K562 (cell line): Measurements from ENCODE around the gene KDM2B. TPM values are rescaled to one million over a fixed set of nuclear protein-coding genes. Genes with fewer than 3 reads are reported as not detected.

Experiments used
- ATAC-seq: fragments of 200-7000 bp; cut with Tn5 transposase; 3 replicates; pipeline ENCODE4 v1.9.1; 2020; ENCODE audit warnings: moderate library complexity
- BruUV-seq: library from RNA; stranded (reverse); fragments of 400-500 nt; replicated peaks from 2 replicates; lab custom pipeline; 2021; lab: Mats Ljungman, UMichigan
- CTCF ChIA-PET: fragments of 300-600 bp; formaldehyde crosslinking; extraction: SDS; loops from one replicate; lab custom pipeline; 2021; ENCODE audit warnings: low intra/inter-chr PET ratio; lab: Yijun Ruan, JAX
- POLR2A ChIA-PET: fragments of 300-600, 350-650 bp; sonication (Branson Sonifier 250); formaldehyde crosslinking; extraction: SDS; loops from one replicate; lab custom pipeline; 2021; ENCODE audit warnings: antibody characterized with exemption, inconsistent platforms; lab: Yijun Ruan, JAX
- DNase-seq, 4 experiments: peaks; one replicate each; pipeline versions ENCODE4 v3.0.0 to v3.0.0-alpha.2; 2011 to 2018; ENCODE audit warnings: low spot score in 3 of 4, mixed read lengths in 3 of 4; ENCODE audit errors: extremely low read depth in 1 of 4
- FAIRE-seq: peaks from 2 replicates; lab custom pipeline; 2011; peaks lifted over from hg19 to GRCh38; lab: Jason Lieb, UNC
- H2AFZ ChIP-seq: 2 replicates; pipeline ENCODE4 v1.6.0; 2011; ENCODE audit warnings: low read depth, low read length, control low read depth, inconsistent platforms
- H3K27ac ChIP-seq: fragments of 200-600 bp; 3 replicates; pipeline ENCODE4 v1.8.0; 2011; ENCODE audit warnings: low read depth, mild to moderate bottlenecking, control low read depth, inconsistent platforms, low read length, moderate library complexity, mixed read lengths; ENCODE audit errors: extremely low read depth
- H3K27me3 ChIP-seq, 2 experiments: fragments of 300-600 bp in 1 of 2; 2 replicates in 1 of 2; 3 replicates in 1 of 2; pipeline versions ENCODE4 v1.6.0 to v1.8.0; 2011; ENCODE audit warnings: inconsistent platforms in 2 of 2, low read length in 2 of 2, mild to moderate bottlenecking in 1 of 2, mixed read lengths in 1 of 2, moderate library complexity in 1 of 2; ENCODE audit not compliant: control insufficient read depth in 2 of 2, insufficient read depth in 2 of 2
- H3K36me3 ChIP-seq: fragments of 300-600 bp; 3 replicates; pipeline ENCODE4 v1.8.0; 2011; ENCODE audit warnings: mild to moderate bottlenecking, low read length, inconsistent platforms; ENCODE audit not compliant: control insufficient read depth, insufficient read depth
- H3K4me1 ChIP-seq, 2 experiments: fragments of 200-600 bp in 1 of 2; replicated peaks in 1 of 2; 2 replicates in 1 of 2; 3 replicates in 1 of 2; pipeline versions ENCODE4 v1.5.1 to v1.8.0; 2011; ENCODE audit warnings: inconsistent platforms in 2 of 2, low read length in 2 of 2, mild to moderate bottlenecking in 1 of 2, mixed read lengths in 1 of 2, moderate library complexity in 1 of 2; ENCODE audit not compliant: control insufficient read depth in 2 of 2, insufficient read depth in 2 of 2
- H3K4me2 ChIP-seq: 2 replicates; pipeline ENCODE4 v1.6.1; 2011; ENCODE audit warnings: low read length, control low read depth, inconsistent platforms, mixed read lengths; ENCODE audit not compliant: insufficient read depth
- H3K4me3 ChIP-seq: fragments of 200-600 bp; sonication (generic), shearing (Covaris generic); 2 replicates; pipeline ENCODE4 v1.5.1; 2016; ENCODE audit warnings: control low read depth, inconsistent platforms
- H3K79me2 ChIP-seq: fragments of 200-600 bp; 3 replicates; pipeline ENCODE4 v1.8.0; 2011; ENCODE audit warnings: low read length, inconsistent platforms; ENCODE audit not compliant: control insufficient read depth, insufficient read depth
- H3K9ac ChIP-seq, 2 experiments: 2 replicates each; pipeline versions ENCODE4 v1.6.0 to v1.6.1; 2011; ENCODE audit warnings: low read depth in 2 of 2, low read length in 2 of 2, control low read depth in 1 of 2, inconsistent platforms in 1 of 2, mild to moderate bottlenecking in 1 of 2, mixed read lengths in 1 of 2; ENCODE audit not compliant: insufficient read depth in 1 of 2
- H3K9me1 ChIP-seq: one replicate; pipeline ENCODE4 v1.6.0; 2011; ENCODE audit warnings: inconsistent platforms, mild to moderate bottlenecking, low read length, moderate library complexity; ENCODE audit not compliant: control insufficient read depth, insufficient read depth
- H3K9me3 ChIP-seq: replicated peaks from 2 replicates; pipeline ENCODE4 v1.5.1; 2011; ENCODE audit warnings: low read depth, low read length, inconsistent platforms; ENCODE audit not compliant: control insufficient read depth, insufficient read depth
- H4K20me1 ChIP-seq: replicated peaks from 2 replicates; pipeline ENCODE4 v1.6.1; 2011; ENCODE audit warnings: low read length, inconsistent platforms, mixed read lengths; ENCODE audit not compliant: control insufficient read depth, insufficient read depth
- EP300 ChIP-seq: IDR thresholded peaks from 2 replicates; pipeline ENCODE4 v1.6.1; 2012; ENCODE audit warnings: low read length, improper control_type of control experiment
- ETS2 ChIP-seq: IDR thresholded peaks from 2 replicates; pipeline ENCODE4 v1.6.1; 2016; ENCODE audit warnings: borderline replicate concordance, missing genetic modification characterization, mild to moderate bottlenecking, moderate library complexity, missing compliant biosample characterization; ENCODE audit not compliant: poor library complexity, severe bottlenecking
- HDAC6 ChIP-seq: IDR thresholded peaks from 2 replicates; pipeline ENCODE4 v1.6.1; 2012; ENCODE audit warnings: low read depth, mild to moderate bottlenecking, control low read depth, inconsistent platforms, low read length, moderate library complexity
- KHSRP ChIP-seq: fragments of 450-650 bp; IDR thresholded peaks from 2 replicates; pipeline ENCODE4 v1.6.1; 2017
- L3MBTL2 ChIP-seq: fragments of 450-650 bp; IDR thresholded peaks from 2 replicates; pipeline ENCODE4 v1.6.1; 2016; ENCODE audit warnings: mild to moderate bottlenecking, moderate library complexity
- PURB ChIP-seq: sonication (generic); formaldehyde crosslinking; IDR thresholded peaks from 2 replicates; pipeline ENCODE4 v1.9.0; 2021; ENCODE audit warnings: low read depth, mild to moderate bottlenecking, missing genetic modification reagents
- SMAD2 ChIP-seq: fragments of 150-350 bp; IDR thresholded peaks from 2 replicates; pipeline ENCODE4 v1.6.1; 2014; ENCODE audit warnings: low read depth, mild to moderate bottlenecking, low read length
- TAF15 ChIP-seq: fragments of 200-400 bp; formaldehyde crosslinking; IDR thresholded peaks from 2 replicates; pipeline ENCODE4 v1.6.1; 2017; ENCODE audit warnings: mild to moderate bottlenecking, low read depth, low read length, moderate library complexity
- ZNF766 ChIP-seq: fragments of 200-800 bp; sonication (Bioruptor generic); conservative IDR thresholded peaks from 2 replicates; pipeline ENCODE4 v1.6.1; 2016; ENCODE audit warnings: missing genetic modification characterization, missing compliant biosample characterization
- ZSCAN32 ChIP-seq: fragments of 450-650 bp; formaldehyde crosslinking; IDR thresholded peaks from 2 replicates; pipeline ENCODE4 v1.4.0; 2020; ENCODE audit warnings: mild to moderate bottlenecking, moderate library complexity
- WGBS: fragments of 100-300 bp; shearing (Covaris generic); methylation state at CpG from one replicate; pipeline ENCODE4 v1.1.6; 2016; ENCODE audit warnings: low coverage, mixed read lengths; ENCODE audit not compliant: insufficient coverage; ENCODE audit errors: missing lambda C conversion rate; 5-methylcytosine and 5-hydroxymethylcytosine counted together
- in situ Hi-C: fragments of 300-500 bp; cut with MboI; formaldehyde crosslinking; loops from 4 replicates; pipeline ENCODE4 v1.15.0; 2018; ENCODE audit warnings: inconsistent platforms, mixed read lengths
- intact Hi-C: fragments of 100-400 bp; cut with micrococcal nuclease; formaldehyde crosslinking; loops from 2 replicates; pipeline ENCODE4 v1.14.2; 2022
- polyA plus RNA-seq, 8 experiments: library from polyadenylated mRNA; depleted of rRNA in 4 of 8; stranded (reverse) in 5 of 8; unstranded in 3 of 8; fragments of >200 nt; fragmentation: Nextera tagmentation in 2 of 8; fragmentation: Illumina TruSeq in 1 of 8; extraction: Ambion mirVana in 2 of 8; extraction: Trizol in 1 of 8; gene quantifications; 2 replicates each; pipeline versions ENCODE4 v1.2.1 to v1.2.3, GENCODE V29; 2011 to 2014; ENCODE audit warnings: inconsistent platforms in 1 of 8, missing spikeins in 1 of 8
- total RNA-seq, 7 experiments: library from RNA; depleted of rRNA in 6 of 7; stranded (reverse); fragments of >200 nt in 6 of 7; fragmentation: Illumina TruSeq in 2 of 7; extraction: Trizol in 2 of 7; gene quantifications; 2 replicates each; pipeline versions ENCODE4 v1.2.1 to v1.2.3, GENCODE V29; 2011 to 2021; ENCODE audit warnings: low replicate concordance in 1 of 7
- TF ChIP-seq, protein P1 (sequence below): fragments of 450-650 bp; formaldehyde crosslinking; IDR thresholded peaks from 2 replicates; pipeline ENCODE4 v1.4.0; 2022; ENCODE audit warnings: missing genetic modification characterization
- TF ChIP-seq, protein P2 (sequence below): fragments of 250-450 bp; sonication (Bioruptor Pico); IDR thresholded peaks from 2 replicates; pipeline ENCODE4 v1.9.0; 2021; ENCODE audit warnings: mild to moderate bottlenecking, inconsistent platforms
- TF ChIP-seq, protein P3 (sequence below): fragments of 200-800 bp; sonication (Bioruptor generic); IDR thresholded peaks from 2 replicates; pipeline ENCODE4 v1.6.1; 2017; ENCODE audit warnings: missing genetic modification characterization, missing compliant biosample characterization
- TF ChIP-seq, protein P4 (sequence below): sonication (generic); formaldehyde crosslinking; IDR thresholded peaks from 2 replicates; pipeline ENCODE4 v1.8.0; 2022; ENCODE audit warnings: mild to moderate bottlenecking, missing genetic modification reagents
- TF ChIP-seq, protein P5 (sequence below): IDR thresholded peaks from 2 replicates; pipeline ENCODE4 v1.6.1; 2014; ENCODE audit warnings: antibody characterized with exemption

KDM2B gene
- total and polyA plus RNA-seq, 9 of the 15 experiments (the other 6 are each of a cell fraction or from before 2014, with no cell fraction given), result 7.4 to 50.5 (median 22.5) TPM

DNA sequence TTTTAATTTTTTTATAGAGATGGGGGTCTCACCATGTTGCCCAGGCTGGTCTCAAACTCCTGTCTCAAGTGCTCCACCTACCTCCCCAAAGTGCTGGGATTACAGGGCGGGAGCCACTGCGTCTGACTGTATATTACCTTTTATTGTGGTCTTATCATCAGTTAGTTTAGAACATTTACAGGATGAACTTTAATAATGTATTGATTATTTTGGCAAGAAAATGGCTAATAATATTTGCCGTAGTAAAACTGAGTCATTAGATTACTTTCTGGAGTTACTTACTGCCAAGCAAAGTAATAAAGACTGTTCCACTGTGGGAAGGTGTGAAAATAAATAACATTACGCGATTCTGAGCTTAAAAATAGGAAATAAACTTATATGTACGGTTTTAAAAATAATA, 21.9 kb upstream of the KDM2B start:
- BruUV-seq, result no TSS peak
- ChIA-PET POLR2A (interaction anchor here (0.7 kb wide), 1 partner anchor 67 kb away, joined by 3 read pairs; no protein-coding TSS in a partner anchor), CTCF (no interaction called here)
- Histone ChIP-seq H3K9me1 (no peaks in the 10 kb centered on the region), H2AFZ (no peak overlapping the region), H3K36me3 (no peaks in the 10 kb centered on the region), H3K27ac (no peak overlapping the region), H3K4me2 (no peak overlapping the region), H4K20me1 (no peaks in the 10 kb centered on the region), H3K4me3 (no peak overlapping the region), H3K79me2 (no peaks in the 10 kb centered on the region), H3K4me1 (peaks cover 0 to 6% of the 10 kb centered on the region in 2 experiments; a peak in 2 of 5 replicates), H3K9ac (no peak overlapping the region), H3K9me3 (no peaks in the 10 kb centered on the region), H3K27me3 (no peaks in the 10 kb centered on the region)
- intact Hi-C loops (no loop called here), in situ Hi-C loops (no loop called here)
- DNase-seq, result no peak
- FAIRE-seq, result no peak
- no peak for ATAC-seq
- TF ChIP-seq TAF15 (no peak), EP300 (no peak), L3MBTL2 (no peak), ETS2 (tag) (no peak), KHSRP (no peak), HDAC6 (no peak), ZNF766 (CRISPR knock-in tag) (no peak), SMAD2 (no peak), ZSCAN32 (CRISPR knock-in tag) (no peak), PURB (CRISPR knock-in tag) (no peak)
- TF ChIP-seq, protein P1, sequence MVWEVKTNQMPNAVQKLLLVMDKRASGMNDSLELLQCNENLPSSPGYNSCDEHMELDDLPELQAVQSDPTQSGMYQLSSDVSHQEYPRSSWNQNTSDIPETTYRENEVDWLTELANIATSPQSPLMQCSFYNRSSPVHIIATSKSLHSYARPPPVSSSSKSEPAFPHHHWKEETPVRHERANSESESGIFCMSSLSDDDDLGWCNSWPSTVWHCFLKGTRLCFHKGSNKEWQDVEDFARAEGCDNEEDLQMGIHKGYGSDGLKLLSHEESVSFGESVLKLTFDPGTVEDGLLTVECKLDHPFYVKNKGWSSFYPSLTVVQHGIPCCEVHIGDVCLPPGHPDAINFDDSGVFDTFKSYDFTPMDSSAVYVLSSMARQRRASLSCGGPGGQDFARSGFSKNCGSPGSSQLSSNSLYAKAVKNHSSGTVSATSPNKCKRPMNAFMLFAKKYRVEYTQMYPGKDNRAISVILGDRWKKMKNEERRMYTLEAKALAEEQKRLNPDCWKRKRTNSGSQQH, result no peak
- TF ChIP-seq, protein P2, sequence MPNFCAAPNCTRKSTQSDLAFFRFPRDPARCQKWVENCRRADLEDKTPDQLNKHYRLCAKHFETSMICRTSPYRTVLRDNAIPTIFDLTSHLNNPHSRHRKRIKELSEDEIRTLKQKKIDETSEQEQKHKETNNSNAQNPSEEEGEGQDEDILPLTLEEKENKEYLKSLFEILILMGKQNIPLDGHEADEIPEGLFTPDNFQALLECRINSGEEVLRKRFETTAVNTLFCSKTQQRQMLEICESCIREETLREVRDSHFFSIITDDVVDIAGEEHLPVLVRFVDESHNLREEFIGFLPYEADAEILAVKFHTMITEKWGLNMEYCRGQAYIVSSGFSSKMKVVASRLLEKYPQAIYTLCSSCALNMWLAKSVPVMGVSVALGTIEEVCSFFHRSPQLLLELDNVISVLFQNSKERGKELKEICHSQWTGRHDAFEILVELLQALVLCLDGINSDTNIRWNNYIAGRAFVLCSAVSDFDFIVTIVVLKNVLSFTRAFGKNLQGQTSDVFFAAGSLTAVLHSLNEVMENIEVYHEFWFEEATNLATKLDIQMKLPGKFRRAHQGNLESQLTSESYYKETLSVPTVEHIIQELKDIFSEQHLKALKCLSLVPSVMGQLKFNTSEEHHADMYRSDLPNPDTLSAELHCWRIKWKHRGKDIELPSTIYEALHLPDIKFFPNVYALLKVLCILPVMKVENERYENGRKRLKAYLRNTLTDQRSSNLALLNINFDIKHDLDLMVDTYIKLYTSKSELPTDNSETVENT (CRISPR knock-in tag), result no peak
- TF ChIP-seq, protein P3, sequence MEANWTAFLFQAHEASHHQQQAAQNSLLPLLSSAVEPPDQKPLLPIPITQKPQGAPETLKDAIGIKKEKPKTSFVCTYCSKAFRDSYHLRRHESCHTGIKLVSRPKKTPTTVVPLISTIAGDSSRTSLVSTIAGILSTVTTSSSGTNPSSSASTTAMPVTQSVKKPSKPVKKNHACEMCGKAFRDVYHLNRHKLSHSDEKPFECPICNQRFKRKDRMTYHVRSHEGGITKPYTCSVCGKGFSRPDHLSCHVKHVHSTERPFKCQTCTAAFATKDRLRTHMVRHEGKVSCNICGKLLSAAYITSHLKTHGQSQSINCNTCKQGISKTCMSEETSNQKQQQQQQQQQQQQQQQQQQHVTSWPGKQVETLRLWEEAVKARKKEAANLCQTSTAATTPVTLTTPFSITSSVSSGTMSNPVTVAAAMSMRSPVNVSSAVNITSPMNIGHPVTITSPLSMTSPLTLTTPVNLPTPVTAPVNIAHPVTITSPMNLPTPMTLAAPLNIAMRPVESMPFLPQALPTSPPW, result no peak
- TF ChIP-seq, protein P4, sequence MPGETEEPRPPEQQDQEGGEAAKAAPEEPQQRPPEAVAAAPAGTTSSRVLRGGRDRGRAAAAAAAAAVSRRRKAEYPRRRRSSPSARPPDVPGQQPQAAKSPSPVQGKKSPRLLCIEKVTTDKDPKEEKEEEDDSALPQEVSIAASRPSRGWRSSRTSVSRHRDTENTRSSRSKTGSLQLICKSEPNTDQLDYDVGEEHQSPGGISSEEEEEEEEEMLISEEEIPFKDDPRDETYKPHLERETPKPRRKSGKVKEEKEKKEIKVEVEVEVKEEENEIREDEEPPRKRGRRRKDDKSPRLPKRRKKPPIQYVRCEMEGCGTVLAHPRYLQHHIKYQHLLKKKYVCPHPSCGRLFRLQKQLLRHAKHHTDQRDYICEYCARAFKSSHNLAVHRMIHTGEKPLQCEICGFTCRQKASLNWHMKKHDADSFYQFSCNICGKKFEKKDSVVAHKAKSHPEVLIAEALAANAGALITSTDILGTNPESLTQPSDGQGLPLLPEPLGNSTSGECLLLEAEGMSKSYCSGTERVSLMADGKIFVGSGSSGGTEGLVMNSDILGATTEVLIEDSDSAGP (CRISPR knock-in tag), result no peak
- TF ChIP-seq, protein P5, sequence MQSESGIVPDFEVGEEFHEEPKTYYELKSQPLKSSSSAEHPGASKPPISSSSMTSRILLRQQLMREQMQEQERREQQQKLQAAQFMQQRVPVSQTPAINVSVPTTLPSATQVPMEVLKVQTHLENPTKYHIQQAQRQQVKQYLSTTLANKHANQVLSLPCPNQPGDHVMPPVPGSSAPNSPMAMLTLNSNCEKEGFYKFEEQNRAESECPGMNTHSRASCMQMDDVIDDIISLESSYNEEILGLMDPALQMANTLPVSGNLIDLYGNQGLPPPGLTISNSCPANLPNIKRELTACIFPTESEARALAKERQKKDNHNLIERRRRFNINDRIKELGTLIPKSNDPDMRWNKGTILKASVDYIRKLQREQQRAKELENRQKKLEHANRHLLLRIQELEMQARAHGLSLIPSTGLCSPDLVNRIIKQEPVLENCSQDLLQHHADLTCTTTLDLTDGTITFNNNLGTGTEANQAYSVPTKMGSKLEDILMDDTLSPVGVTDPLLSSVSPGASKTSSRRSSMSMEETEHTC, result no peak
- TF ChIP-seq, all 486 proteins: peak for 0
- 53% methylated on average over 6 of the region's 6 CpGs for WGBS
